Measurements from ENCODE around the gene KLHL14. TPM values are rescaled to one million over a fixed set of nuclear protein-coding genes. Genes with fewer than 3 reads are reported as not detected.

The KLHL14 gene
- total RNA-seq, 1 donor from 2014 or later: not detected

DNA sequence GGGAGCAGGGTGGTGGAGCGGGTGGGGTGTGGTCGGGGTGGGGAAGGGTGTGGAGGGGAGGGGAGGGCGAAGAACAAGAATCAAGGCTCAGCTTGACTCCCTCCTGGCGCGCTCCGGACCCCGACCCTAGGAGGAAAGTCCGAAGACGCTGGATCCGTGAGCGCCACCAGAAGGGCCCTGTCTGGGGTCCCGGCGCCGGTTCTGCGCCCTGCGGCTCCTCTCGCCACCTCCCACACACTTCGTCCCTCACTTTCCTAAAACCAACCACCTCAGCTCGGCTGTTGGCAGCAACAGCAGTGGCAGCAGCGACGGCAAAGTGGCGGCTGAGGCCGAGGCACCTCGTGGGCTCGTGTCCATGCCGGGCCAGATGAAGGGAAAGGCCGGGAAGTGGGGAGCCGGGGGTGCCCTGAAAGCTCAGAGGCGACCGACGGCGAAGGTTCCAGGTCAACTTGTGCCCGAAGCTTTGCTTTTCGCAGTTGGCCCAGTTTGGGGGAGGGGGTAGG lies 2.1 kb downstream of the KLHL14 start:
- intact Hi-C loops (cut with micrococcal nuclease): no loop called here

GRCh38 chr18:32770054-32770665 lies 2.7 kb downstream of the KLHL14 start:
- intact Hi-C loops (cut with micrococcal nuclease): no loop called here

GRCh38 chr18:32769586-32770053 lies 3.2 kb downstream of the KLHL14 start:
- intact Hi-C loops (cut with micrococcal nuclease): no loop called here

- intact Hi-C loops (cut with micrococcal nuclease): no loop called here
These were observed 3.7 kb downstream of the KLHL14 start for GRCh38 chr18:32769071-32769585.

DNA sequence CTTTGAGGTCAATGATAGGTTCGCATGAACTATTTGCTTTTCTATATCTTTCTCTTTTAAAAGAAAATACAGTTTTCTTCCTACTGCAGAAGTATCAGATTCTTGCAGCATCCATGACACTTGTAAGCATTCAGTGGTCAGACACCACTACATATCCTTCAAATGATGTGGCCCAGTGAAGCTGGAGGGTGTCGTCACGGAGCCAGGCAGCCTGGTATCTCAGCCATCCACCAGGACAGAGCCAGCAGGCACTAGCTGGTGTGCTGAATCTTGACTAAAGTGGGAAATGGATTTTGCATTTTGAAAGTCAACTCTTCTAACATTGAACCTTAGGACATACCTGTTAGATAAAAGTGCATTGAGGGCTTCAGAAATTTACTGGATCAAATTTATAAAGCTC lies 5.4 kb downstream of the KLHL14 start:
- intact Hi-C loops (cut with micrococcal nuclease): no loop called here

GRCh38 chr18:32764611-32765244 lies 8.1 kb downstream of the KLHL14 start:
- intact Hi-C loops (cut with micrococcal nuclease): no loop called here

DNA sequence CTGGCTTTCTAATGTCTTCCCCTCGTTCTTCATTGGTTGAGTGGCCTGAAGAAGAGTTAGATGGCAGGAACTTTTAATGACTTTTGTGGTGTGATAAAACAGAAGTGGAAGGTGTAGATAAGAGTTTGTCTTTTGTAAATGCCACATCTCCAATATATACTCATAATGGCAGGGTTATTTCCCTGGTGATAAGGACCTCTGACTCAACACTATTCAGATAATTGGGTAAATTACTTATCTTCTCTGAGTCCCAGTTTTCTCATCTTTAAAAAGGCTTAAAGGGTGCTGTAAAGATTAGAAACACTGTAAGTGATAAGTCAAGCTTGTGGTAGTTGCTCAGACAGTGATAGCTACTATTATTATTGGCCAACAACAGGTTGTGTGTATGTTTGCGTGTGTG lies 9.5 kb downstream of the KLHL14 start:
- intact Hi-C loops (cut with micrococcal nuclease): no loop called here

- intact Hi-C loops (cut with micrococcal nuclease): no loop called here
These were observed 11.6 kb downstream of the KLHL14 start for GRCh38 chr18:32761231-32761630.

DNA sequence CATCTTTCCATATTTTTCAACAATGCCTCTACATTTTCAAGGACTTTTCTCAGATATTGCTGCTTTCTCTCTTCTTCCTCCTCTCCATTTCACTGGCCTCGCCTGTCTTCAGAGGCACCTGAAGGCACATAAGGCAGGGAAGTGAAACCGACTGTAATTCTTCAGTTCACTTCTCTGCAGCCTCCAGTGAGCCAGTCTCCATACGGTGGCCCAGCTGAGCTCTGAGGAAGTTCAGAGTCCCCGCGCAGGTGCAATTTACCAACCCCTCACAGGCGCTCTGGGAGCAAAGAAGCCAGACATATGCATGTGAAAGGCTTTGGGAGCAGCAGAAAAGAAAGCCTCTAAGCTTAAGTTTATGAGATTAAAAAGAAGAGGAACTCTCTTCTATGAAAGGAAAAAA lies 12.4 kb downstream of the KLHL14 start:
- intact Hi-C loops (cut with micrococcal nuclease): no loop called here

DNA sequence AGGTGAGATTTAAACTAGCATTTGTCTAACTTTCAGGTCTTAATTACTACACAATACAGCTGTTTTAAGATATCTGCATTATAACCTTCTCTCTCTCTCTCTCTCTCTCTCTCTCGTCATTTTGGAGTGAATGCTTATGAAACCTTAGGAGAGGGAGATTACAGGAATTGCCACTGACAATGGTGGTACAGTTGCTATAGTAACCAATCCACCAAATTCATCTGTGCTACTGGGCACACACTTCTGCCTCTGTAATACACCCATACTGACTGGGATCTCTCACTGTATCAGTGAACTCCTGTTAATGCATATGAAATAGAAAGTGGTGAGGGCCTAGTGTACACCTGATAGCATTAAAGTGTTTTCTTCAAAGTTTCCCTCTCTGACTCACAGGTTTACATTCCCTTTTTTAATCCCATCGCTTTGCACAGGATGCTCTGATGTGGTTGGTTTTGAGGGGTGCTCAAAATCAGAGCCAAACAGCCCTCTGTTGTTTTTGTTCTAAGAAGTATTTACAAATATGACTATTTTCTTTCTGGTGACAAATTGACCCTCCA lies 13.1 kb downstream of the KLHL14 start:
- intact Hi-C loops (cut with micrococcal nuclease): no loop called here

DNA sequence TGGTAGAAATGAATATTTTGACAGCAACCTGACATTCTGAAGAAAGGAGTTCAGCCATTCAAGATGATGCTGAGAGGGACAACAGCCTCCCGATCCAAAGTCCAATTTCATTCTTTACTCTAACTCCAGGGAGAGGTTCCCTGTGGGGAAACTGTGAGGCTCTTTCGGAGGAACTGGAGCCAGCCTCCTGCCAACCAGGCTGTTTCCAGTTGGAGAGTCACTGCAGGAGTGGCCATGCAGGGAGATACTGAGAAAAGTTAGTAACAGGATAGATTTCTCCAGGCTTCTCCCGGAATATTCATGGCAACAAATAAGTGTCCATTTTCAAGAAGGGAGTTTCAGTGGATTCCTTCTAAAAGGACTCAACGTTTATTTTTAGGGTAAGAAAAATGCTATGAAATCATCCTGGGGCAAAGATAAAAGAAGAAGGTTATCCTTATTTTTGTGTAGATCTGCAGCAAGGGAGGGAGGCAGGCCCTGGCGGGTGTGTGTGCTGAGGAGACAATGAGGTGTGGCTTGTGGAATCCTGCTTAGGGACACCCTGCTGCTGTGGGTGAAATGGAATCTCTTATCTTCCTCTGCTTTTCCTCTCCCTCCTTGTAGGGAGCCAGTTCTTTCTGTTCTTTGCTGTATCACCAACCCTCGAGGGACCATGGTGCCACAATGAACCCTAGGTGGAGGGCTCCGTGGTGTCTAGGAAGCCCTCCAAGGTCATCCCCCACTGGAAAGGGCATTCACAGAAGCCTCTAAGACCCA lies 18.1 kb downstream of the KLHL14 start:
- intact Hi-C loops (cut with micrococcal nuclease): no loop called here

DNA sequence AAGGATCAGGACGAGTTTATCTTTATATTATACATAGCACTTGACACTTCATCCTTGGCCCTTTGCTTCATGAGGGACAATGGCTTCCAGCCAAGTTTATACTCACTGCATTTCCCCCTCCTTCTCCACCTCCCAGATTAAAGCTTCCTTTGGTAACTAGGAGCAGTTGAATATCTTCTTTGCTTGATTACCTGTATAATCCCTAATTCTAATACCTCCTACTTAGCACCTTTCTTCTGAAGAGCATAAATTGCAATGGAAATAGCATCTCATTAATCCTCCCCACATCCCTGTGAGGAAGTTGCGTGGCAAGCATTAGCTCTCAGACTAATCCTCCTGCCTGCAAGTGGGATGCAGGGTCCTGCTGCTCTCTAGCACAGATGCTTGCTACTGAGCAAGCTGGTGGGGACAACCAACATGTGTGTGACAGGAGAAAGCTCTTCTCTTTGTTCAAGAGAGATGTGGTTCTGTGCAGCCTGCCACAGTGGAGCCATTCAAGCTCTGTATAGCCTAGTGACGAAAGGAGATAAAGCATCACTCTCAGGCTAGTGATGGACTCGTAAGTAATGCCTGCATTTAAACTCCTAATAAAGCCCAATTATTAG lies 19.1 kb downstream of the KLHL14 start:
- intact Hi-C loops (cut with micrococcal nuclease): no loop called here

GRCh38 chr18:32750328-32750727 lies 22.5 kb downstream of the KLHL14 start:
- intact Hi-C loops (cut with micrococcal nuclease): no loop called here

DNA sequence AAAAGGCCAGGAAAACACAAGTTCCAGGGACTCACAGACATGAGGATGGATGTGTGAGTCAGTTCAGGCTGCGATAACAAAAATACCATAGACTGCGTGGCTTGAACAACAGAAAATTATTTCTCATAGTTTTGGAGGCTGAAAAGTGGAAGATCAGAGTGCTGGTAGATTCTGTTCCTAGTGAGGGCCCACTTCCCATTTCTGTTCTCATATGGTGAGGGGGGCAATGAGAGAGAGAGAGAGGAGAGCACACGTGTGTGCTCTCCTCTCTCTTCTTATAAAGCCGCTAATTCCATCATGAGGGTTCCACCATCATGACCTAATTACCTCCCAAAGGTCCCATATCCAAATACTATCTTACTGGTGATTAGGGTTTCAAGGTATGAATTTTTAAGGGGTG lies 23.0 kb downstream of the KLHL14 start:
- intact Hi-C loops (cut with micrococcal nuclease): no loop called here

DNA sequence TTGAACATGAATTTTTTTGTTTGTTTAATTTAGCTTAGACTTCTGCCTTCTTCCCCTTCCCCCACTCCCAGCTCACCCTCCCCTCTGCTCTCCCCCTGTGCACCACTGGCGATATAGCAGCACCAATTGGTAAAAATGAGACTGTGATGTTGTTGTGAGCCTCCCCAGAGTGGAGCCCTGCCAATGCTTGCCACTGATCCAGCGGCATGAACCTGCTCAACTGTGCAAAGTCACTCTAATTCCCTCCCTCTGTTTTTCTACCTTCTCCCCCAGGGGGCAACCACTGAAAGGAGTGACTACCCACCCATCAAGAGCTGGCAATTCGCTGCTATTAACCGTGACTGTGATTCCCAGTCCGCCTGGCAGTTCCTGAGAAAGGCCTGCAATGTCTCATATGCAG lies 30.2 kb downstream of the KLHL14 start:
- intact Hi-C loops (cut with micrococcal nuclease): no loop called here

- intact Hi-C loops (cut with micrococcal nuclease): no loop called here
These were observed 37.0 kb downstream of the KLHL14 start for GRCh38 chr18:32735781-32736180.

DNA sequence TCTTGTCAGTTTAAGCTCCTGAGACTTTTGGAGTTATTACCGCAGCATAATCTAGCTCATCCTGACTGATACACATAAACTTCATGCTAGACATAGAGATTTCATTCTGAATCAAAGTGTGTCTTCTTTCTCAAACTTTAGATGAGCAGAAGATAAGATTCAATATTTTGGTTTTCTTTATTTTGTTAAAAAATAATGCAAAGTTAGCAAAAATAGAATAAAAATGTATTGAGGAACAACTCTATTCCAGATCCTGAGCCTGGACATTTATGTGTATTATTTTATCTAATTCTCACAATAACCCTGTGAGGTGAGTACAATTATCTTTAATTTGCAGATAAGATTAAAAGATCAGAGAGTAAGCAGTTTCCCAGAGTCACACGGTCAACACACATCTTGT lies 38.4 kb downstream of the KLHL14 start:
- intact Hi-C loops (cut with micrococcal nuclease): no loop called here

DNA sequence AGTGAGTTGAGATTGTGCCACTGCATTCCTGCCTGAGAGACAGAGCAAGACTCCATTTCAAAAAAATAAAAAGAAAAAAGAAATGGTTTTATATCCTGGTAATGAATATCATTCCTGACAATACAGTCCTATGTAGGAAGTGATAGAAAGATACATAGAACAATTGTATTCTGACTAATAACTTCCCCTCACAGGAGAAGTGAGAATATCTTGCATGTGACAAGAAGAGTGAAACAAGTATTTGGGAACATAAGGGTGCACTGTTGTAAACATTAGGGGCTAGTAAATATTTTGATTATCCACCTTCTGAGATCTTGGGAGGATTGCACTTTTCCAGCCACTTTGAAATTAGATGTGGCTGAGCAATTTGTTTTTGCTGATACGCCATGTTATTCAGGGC lies 40.7 kb downstream of the KLHL14 start:
- intact Hi-C loops (cut with micrococcal nuclease): no loop called here

DNA sequence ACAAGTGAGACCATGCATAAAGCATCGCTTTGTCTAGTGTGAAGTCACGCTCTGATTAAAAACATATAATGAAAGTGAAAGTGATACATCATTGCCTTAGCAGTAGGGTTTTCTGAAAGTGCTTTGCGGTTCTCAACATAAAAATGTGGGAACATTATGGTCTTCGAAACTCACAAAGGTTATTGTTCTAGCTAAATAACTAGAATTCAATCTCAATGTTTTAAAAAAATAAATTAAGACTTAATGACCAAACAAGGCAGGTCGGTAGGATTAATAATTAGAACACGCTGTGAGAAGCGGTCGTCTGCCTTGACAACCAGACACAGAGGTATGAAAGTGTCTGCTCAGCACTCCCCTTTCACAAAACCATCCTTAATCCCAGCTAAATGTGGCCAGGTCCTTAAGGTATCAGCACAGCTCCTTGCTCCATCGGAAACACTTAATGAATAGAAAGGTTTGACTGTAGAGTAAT lies 42.2 kb downstream of the KLHL14 start:
- intact Hi-C loops (cut with micrococcal nuclease): no loop called here

- intact Hi-C loops (cut with micrococcal nuclease): no loop called here
These were observed 42.8 kb downstream of the KLHL14 start for GRCh38 chr18:32730068-32730467.

DNA sequence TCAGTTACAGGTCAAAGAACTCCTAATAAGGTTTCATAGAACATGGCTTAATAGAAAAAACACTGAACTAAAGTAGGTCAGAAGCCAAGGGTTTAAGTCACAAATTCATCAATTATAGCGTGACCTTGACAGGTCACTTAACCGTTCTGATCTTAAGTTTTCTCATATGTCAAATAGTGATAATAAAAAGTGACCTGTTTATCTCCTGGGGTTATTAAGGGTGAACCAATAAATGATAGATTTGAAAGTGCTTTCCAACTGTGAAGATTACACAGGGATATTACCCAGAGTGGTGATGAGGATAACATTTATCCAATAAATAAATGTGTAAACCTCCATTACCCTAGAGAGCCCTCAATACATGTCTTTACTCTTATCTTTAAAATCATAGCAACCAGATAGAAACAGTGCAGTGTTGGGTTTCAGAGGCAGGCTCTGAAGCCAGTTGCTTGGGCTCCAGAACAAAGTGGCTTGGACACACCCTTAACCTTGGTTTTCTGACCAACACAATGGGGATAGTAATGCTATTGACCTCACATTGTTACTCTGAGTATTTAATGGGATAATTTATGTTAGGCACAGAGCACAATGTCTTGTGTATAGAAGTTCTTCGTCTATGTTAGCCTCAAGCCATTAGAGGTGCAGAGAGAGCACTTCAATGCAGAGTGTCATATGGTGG lies 48.6 kb downstream of the KLHL14 start:
- intact Hi-C loops (cut with micrococcal nuclease): no loop called here
